T-cell (primary cell): ENCODE measurements around the gene APOB. TPM values are rescaled to one million over a fixed set of nuclear protein-coding genes. Genes with fewer than 3 reads are reported as not detected.

ENCODE experiments used
- ATAC-seq, 4 experiments: fragments of 200-7000 bp in 3 of 4; fragments of 150-1000 bp in 1 of 4; cut with Tn5 transposase; replicated peaks in 1 of 4; 1 replicate in 3 of 4; 2 replicates in 1 of 4; pipeline ENCODE4 v1.10.0; 2021; ENCODE audit warnings: moderate library complexity in 3 of 4, mild to moderate bottlenecking in 2 of 4, moderate number of reproducible peaks in 1 of 4
- CTCF ChIA-PET, 2 donors: fragments of 300-600 bp; sonication (Branson Sonifier 250); formaldehyde crosslinking; loops; one replicate each; lab custom pipeline; 2022; ENCODE audit warnings: antibody characterized with exemption in 2 of 2; lab: Charles Lee
- POLR2A ChIA-PET, 2 donors: fragments of 300-600 bp; sonication (Branson Sonifier 250); formaldehyde crosslinking; loops; one replicate each; lab custom pipeline; 2022; ENCODE audit warnings: antibody characterized with exemption in 2 of 2; lab: Charles Lee
- DNase-seq, 35 experiments: peaks; one replicate each; pipeline versions ENCODE4 v3.0.0 to v3.0.0-alpha.2; 2013 to 2023
- H3K27ac ChIP-seq: one replicate; pipeline ENCODE4 v1.5.1; 2013; ENCODE audit warnings: low read length
- H3K27me3 ChIP-seq, 2 experiments: replicated peaks in 1 of 2; 1 replicate in 1 of 2; 2 replicates in 1 of 2; pipeline versions ENCODE4 v1.6.1 to v1.7.0; 2013; ENCODE audit warnings: low read length in 1 of 2, mixed read lengths in 1 of 2; ENCODE audit not compliant: control insufficient read depth in 2 of 2, insufficient read depth in 2 of 2; ENCODE audit errors: extremely low read depth in 1 of 2
- H3K36me3 ChIP-seq, 2 donors: 1 replicate in 1 of 2; 2 replicates in 1 of 2; pipeline versions ENCODE4 v1.6.1 to v1.7.0; 2013; ENCODE audit warnings: low read length in 1 of 2; ENCODE audit not compliant: control insufficient read depth in 2 of 2, insufficient read depth in 1 of 2; ENCODE audit errors: extremely low read depth in 1 of 2
- H3K4me1 ChIP-seq, 2 experiments: 1 replicate in 1 of 2; 2 replicates in 1 of 2; pipeline versions ENCODE4 v1.6.1 to v1.7.0; 2013; ENCODE audit warnings: low read length in 2 of 2, mixed read lengths in 1 of 2; ENCODE audit not compliant: insufficient read depth in 2 of 2, control insufficient read depth in 1 of 2; ENCODE audit errors: extremely low read depth in 1 of 2
- H3K4me3 ChIP-seq, 2 donors: 1 replicate in 1 of 2; 2 replicates in 1 of 2; pipeline versions ENCODE4 v1.5.1 to v1.7.0; 2013; ENCODE audit warnings: mild to moderate bottlenecking in 2 of 2, low read length in 1 of 2, moderate library complexity in 1 of 2; ENCODE audit not compliant: control insufficient read depth in 1 of 2; ENCODE audit errors: extremely low read depth in 1 of 2
- H3K9me3 ChIP-seq: 2 replicates; pipeline ENCODE4 v1.7.0; 2013
- H3K27ac Mint-ChIP-seq, 2 donors: one replicate each; pipeline ENCODE4 v1.8.0; 2020 to 2021; ENCODE audit warnings: mild to moderate bottlenecking in 2 of 2, mixed read lengths in 2 of 2
- H3K27me3 Mint-ChIP-seq, 2 donors: one replicate each; pipeline ENCODE4 v1.8.0; 2021 to 2022; ENCODE audit warnings: mixed read lengths in 2 of 2
- H3K36me3 Mint-ChIP-seq: one replicate; pipeline ENCODE4 v1.8.0; 2021; ENCODE audit warnings: mixed read lengths
- H3K4me1 Mint-ChIP-seq, 3 donors: one replicate each; pipeline ENCODE4 v1.8.0; 2020 to 2022; ENCODE audit warnings: mixed read lengths in 3 of 3, mild to moderate bottlenecking in 1 of 3
- H3K4me3 Mint-ChIP-seq, 3 donors: one replicate each; pipeline ENCODE4 v1.8.0; 2020 to 2022; ENCODE audit warnings: mild to moderate bottlenecking in 3 of 3, mixed read lengths in 3 of 3, moderate library complexity in 3 of 3
- H3K9me3 Mint-ChIP-seq, 3 donors: one replicate each; pipeline ENCODE4 v1.8.0; 2020 to 2022; ENCODE audit warnings: mixed read lengths in 3 of 3
- WGBS: methylation state at CpG from one replicate; pipeline ENCODE4 v1.1.5; 2013; ENCODE audit warnings: missing lambda C conversion rate; ENCODE audit not compliant: insufficient coverage; 5-methylcytosine and 5-hydroxymethylcytosine counted together
- total RNA-seq, 35 experiments: library from RNA in 6 of 35; stranded (reverse) in 6 of 35; fragments of 120-200 nt in 1 of 35; gene quantifications; one replicate each; pipeline versions ENCODE4 v1.2.1 to v1.2.4 and lab custom pipeline; 2013 to 2026

The APOB gene
- 1 to 10 TPM in 3 of 5 donors, not detected in 2; 1.2 to 2.0 (median 1.9) TPM for total RNA-seq
- total RNA-seq (2013) = not detected
- 0 to 0.09 (median 0) reads per million in 29 experiments for total RNA-seq (lab: John Stamatoyannopoulos, UW)

GRCh38 chr2:21043744-21044532 is at the start of gene APOB:
APOB (minus strand) TSS chr2:21044073; CDS start chr2:21043945, 128 bp downstream.
- Mint-ChIP-seq H3K4me1 (peaks cover 3 to 5% (median 5%) of the 10 kb centered on the region in 3 donors), H3K4me3 (peak within 1 kb of the TSS; percentile 25 to 56 (median 28))
- H3K27ac ChIP-seq = no peak within 1 kb of the TSS

GRCh38 chr2:21092308-21092869 is 48.5 kb upstream of the APOB start:
- no peak for ATAC-seq
- Mint-ChIP-seq H3K4me1 (no peaks in the 10 kb centered on the region), H3K27ac (no peak overlapping the region), H3K27me3 (peaks cover 8 to 9% of the 10 kb centered on the region in 2 donors), H3K4me3 (no peak overlapping the region), H3K36me3 (no peaks in the 10 kb centered on the region), H3K9me3 (no peaks in the 10 kb centered on the region)
- Histone ChIP-seq H3K4me1 (no peaks in the 10 kb centered on the region), H3K9me3 (no peaks in the 10 kb centered on the region), H3K27ac (no peak overlapping the region), H3K27me3 (no peaks in the 10 kb centered on the region), H3K36me3 (no peaks in the 10 kb centered on the region), H3K4me3 (no peak overlapping the region)
- ChIA-PET POLR2A (no interaction called here), CTCF (no interaction called here)
- no peak for DNase-seq
- 92% methylated on average over 2 of the region's 3 CpGs for WGBS

More at GRCh38 chr2:21043744-21044532, at the start of gene APOB:
- Histone ChIP-seq H3K9me3 (no peaks in the 10 kb centered on the region), H3K36me3 (no peaks in the 10 kb centered on the region), H3K27me3 (peaks cover 2 to 28% of the 10 kb centered on the region in 2 experiments), H3K4me3 (no peak within 1 kb of the TSS), H3K4me1 (peaks cover 0 to 8% of the 10 kb centered on the region in 2 experiments)
- ATAC-seq (no peak), DNase-seq (no peak)
- Mint-ChIP-seq H3K9me3 (no peaks in the 10 kb centered on the region), H3K27me3 (peaks cover 16 to 27% of the 10 kb centered on the region in 2 donors), H3K36me3 (no peaks in the 10 kb centered on the region), H3K27ac (peak within 1 kb of the TSS in 1 of 2 donors; percentile 20)
- ChIA-PET CTCF (interaction anchor here in 1 of 2 donors (0.6 kb wide), 1 partner anchor 8 kb away, joined by 3 read pairs; no protein-coding TSS in a partner anchor), POLR2A (no interaction called here)
- WGBS = 36% methylated on average over 49 of the region's 51 CpGs

GRCh38 chr2:21084401-21084800 is 40.5 kb upstream of the APOB start:
- no peaks in the 10 kb centered on the region for H3K36me3 Mint-ChIP-seq
- DNase-seq = no peak
- ATAC-seq = no peak
- Histone ChIP-seq H3K4me1 (no peaks in the 10 kb centered on the region), H3K4me3 (no peak overlapping the region), H3K27ac (no peak overlapping the region), H3K27me3 (no peaks in the 10 kb centered on the region), H3K9me3 (no peaks in the 10 kb centered on the region), H3K36me3 (no peaks in the 10 kb centered on the region)
- CTCF ChIA-PET = no interaction called here
- H3K4me1 Mint-ChIP-seq = no peaks in the 10 kb centered on the region
- WGBS = no CpG with 5 or more reads among the region's 4 CpGs
- peaks cover 0 to 2% of the 10 kb centered on the region in 2 donors for H3K27me3 Mint-ChIP-seq
- POLR2A ChIA-PET = no interaction called here
- no peak overlapping the region for H3K4me3 Mint-ChIP-seq
- H3K9me3 Mint-ChIP-seq = no peaks in the 10 kb centered on the region
- H3K27ac Mint-ChIP-seq = no peak overlapping the region

- Histone ChIP-seq H3K4me1 (no peaks in the 10 kb centered on the region), H3K36me3 (no peaks in the 10 kb centered on the region), H3K27me3 (no peaks in the 10 kb centered on the region), H3K9me3 (no peaks in the 10 kb centered on the region), H3K4me3 (no peak overlapping the region), H3K27ac (no peak overlapping the region)
- Mint-ChIP-seq H3K4me1 (no peaks in the 10 kb centered on the region), H3K36me3 (no peaks in the 10 kb centered on the region), H3K27me3 (peaks cover 0 to 2% of the 10 kb centered on the region in 2 donors), H3K9me3 (peaks cover 0 to 5% (median 3%) of the 10 kb centered on the region in 3 donors), H3K27ac (no peak overlapping the region), H3K4me3 (no peak overlapping the region)
- CTCF ChIA-PET = no interaction called here
- ATAC-seq (peak in 1 of 4 experiments; percentile 7), DNase-seq (no peak)
- WGBS = no CpG with 5 or more reads among the region's 1 CpG
- POLR2A ChIA-PET = no interaction called here
Measured at GRCh38 chr2:21083482-21083881, 39.6 kb upstream of the APOB start.

- H3K9me3 Mint-ChIP-seq = peaks cover 0 to 12% (median 7%) of the 10 kb centered on the region in 3 donors
- H3K4me3 Mint-ChIP-seq = no peak overlapping the region
- Histone ChIP-seq H3K36me3 (no peaks in the 10 kb centered on the region), H3K4me3 (no peak overlapping the region), H3K27me3 (no peaks in the 10 kb centered on the region), H3K27ac (no peak overlapping the region), H3K9me3 (no peaks in the 10 kb centered on the region), H3K4me1 (no peaks in the 10 kb centered on the region)
- DNase-seq (no peak), ATAC-seq (no peak)
- no peak overlapping the region for H3K27ac Mint-ChIP-seq
- H3K4me1 Mint-ChIP-seq = no peaks in the 10 kb centered on the region
- peaks cover 0 to 3% of the 10 kb centered on the region in 2 donors for H3K27me3 Mint-ChIP-seq
- WGBS = 57% methylated on average over 1 of the region's 1 CpG
- no peaks in the 10 kb centered on the region for H3K36me3 Mint-ChIP-seq
- ChIA-PET POLR2A (no interaction called here), CTCF (no interaction called here)
Measured at GRCh38 chr2:21078296-21078695, 34.4 kb upstream of the APOB start.

GRCh38 chr2:21072477-21073242 is 28.8 kb upstream of the APOB start:
- no peaks in the 10 kb centered on the region for H3K27me3 ChIP-seq
- DNase-seq (no peak), ATAC-seq (no peak)
- H3K4me1 ChIP-seq = no peaks in the 10 kb centered on the region
- Mint-ChIP-seq H3K9me3 (peaks cover 0 to 3% (median 0%) of the 10 kb centered on the region in 3 donors), H3K36me3 (no peaks in the 10 kb centered on the region), H3K27me3 (peaks cover 0 to 6% of the 10 kb centered on the region in 2 donors), H3K27ac (no peak overlapping the region), H3K4me3 (no peak overlapping the region), H3K4me1 (no peaks in the 10 kb centered on the region)
- POLR2A ChIA-PET = no interaction called here
- 75% methylated on average over 1 of the region's 4 CpGs for WGBS
- no peaks in the 10 kb centered on the region for H3K9me3 ChIP-seq
- CTCF ChIA-PET = no interaction called here
- no peak overlapping the region for H3K4me3 ChIP-seq
- no peaks in the 10 kb centered on the region for H3K36me3 ChIP-seq
- H3K27ac ChIP-seq = no peak overlapping the region
